NT2/D1 (cell line): ENCODE data around the gene FOXP1.

ENCODE experiments used
- DNase-seq: peaks from one replicate; pipeline ENCODE4 v3.0.0-alpha.2; 2011; ENCODE audit warnings: low read depth, low spot score
- H3K27me3 ChIP-seq: 2 replicates; pipeline ENCODE4 v1.6.0; 2011; ENCODE audit warnings: mild to moderate bottlenecking; ENCODE audit not compliant: insufficient read length, insufficient read depth
- H3K36me3 ChIP-seq: 2 replicates; pipeline ENCODE4 v1.6.1; 2011; ENCODE audit warnings: mild to moderate bottlenecking, low read length, mixed read lengths; ENCODE audit not compliant: insufficient read depth, insufficient read length
- H3K4me1 ChIP-seq: 2 replicates; pipeline ENCODE4 v1.5.1; 2011; ENCODE audit not compliant: insufficient read depth, insufficient read length
- H3K4me3 ChIP-seq: 2 replicates; pipeline ENCODE4 v1.5.1; 2011; ENCODE audit warnings: low read depth; ENCODE audit not compliant: insufficient read length
- H3K9ac ChIP-seq: 2 replicates; pipeline ENCODE4 v1.6.0; 2011; ENCODE audit warnings: low read depth; ENCODE audit not compliant: insufficient read length
- H3K9me3 ChIP-seq: 2 replicates; pipeline ENCODE4 v1.5.1; 2011; ENCODE audit warnings: mild to moderate bottlenecking, low read length; ENCODE audit not compliant: insufficient read depth
- SUZ12 ChIP-seq: IDR thresholded peaks from 2 replicates; pipeline ENCODE4 v1.6.1; 2011; ENCODE audit not compliant: insufficient read length, insufficient read depth; ENCODE audit errors: extremely low read depth
- YY1 ChIP-seq: IDR thresholded peaks from 2 replicates; pipeline ENCODE4 v1.6.1; 2011; ENCODE audit not compliant: insufficient read length, insufficient read depth
- ZNF274 ChIP-seq: IDR thresholded peaks from 2 replicates; pipeline ENCODE4 v1.6.1; 2011; ENCODE audit warnings: mild to moderate bottlenecking, low read depth, low read length

Gene FOXP1

DNA sequence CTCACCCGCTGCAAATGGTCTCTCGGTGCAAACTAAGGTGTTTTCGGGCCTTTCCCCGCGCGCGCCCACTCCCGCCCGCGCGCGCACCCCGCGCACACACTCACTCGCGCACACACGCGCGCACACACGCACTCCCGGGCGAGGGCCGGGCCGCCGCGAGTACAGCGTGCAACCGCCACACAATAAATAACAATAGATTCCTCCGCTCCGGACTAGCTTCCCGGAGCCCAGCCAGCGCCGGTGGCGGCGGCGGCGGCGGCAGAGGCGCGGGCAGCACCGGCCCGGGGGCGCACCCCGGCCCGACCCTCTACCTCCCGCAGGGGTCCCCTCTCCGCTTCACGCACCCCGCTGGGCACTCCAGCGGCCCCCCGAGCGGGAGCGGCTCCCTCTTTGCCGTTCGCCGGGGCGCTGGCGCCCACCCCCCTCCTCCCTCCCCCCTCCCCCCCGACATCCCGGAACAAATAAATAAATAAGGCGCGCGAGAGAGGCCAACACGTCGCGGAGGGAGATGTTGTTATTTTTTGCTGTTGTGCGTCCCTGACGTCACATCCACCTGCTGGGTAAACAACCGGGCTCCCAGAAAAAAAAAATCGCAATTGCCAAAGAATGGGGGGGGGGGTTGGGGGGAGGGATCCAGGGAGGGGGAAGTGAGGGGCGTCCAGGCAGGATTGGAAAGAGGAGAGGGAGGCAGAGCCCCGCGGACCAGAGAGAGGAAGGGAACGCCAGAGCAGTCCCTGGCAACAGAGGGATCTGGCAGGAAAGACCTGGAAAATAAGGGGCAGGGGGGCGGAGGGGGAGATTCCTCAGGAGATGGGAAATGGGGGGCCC, at the start of gene FOXP1:
TSS of gene FOXP1 (minus strand) at position 163 of the 828 bp plus-strand sequence. CDS start 385,347 bp downstream, outside the sequence.
- Histone ChIP-seq H3K36me3 (no peaks in the 10 kb centered on the region), H3K4me3 (peak within 1 kb of the TSS; percentile 81), H3K9ac (peak within 1 kb of the TSS; percentile 90), H3K9me3 (no peaks in the 10 kb centered on the region), H3K4me1 (no peaks in the 10 kb centered on the region), H3K27me3 (peaks cover 21% of the 10 kb centered on the region)
- TF ChIP-seq YY1 (no peak), ZNF274 (no peak), SUZ12 (no peak)
- peak; percentile 55 for DNase-seq

DNA sequence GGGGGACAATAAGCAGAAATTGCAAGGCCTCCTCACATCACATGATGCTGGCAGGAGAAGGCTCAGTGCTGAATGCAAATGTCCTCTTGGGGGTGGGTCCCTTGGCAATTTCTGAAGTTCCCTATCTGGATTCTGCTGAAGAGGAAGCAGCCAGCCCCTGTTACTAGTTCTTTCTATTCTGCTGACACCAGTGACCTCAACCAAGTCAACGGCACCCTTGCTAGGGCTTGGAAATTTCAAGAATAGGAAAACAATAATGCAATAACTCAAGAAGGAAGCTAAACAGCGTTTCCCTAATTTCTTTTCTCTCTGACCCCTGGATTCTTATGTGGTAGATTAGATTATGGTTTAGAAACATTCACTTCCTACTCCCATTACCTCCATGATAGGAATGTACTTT, 46.2 kb upstream of the FOXP1 start:
- Histone ChIP-seq H3K27me3 (no peaks in the 10 kb centered on the region), H3K9me3 (no peaks in the 10 kb centered on the region), H3K4me1 (no peaks in the 10 kb centered on the region), H3K9ac (no peak overlapping the region), H3K4me3 (no peak overlapping the region), H3K36me3 (no peaks in the 10 kb centered on the region)
- DNase-seq, result no peak
- TF ChIP-seq SUZ12 (no peak), ZNF274 (no peak), YY1 (no peak)

DNA sequence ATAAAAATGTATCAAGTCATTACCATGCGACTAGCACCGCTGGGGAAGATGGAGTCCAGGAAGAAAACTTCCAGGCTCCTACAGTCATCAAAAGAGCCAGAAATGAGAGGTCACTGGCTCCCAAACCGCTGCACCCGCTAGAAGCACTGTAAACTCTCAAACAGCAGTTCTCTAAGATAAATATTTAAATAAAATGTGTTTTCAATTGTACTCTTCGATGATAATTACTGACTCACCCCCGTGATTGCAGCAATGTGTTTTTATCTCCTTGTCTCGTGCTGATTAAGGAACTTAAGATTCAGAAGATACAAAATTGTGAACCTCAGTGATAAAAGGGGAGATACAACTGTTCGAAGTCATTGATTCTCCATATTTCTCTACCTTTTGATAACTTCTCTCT, 45.8 kb upstream of the FOXP1 start:
- Histone ChIP-seq H3K4me1 (no peaks in the 10 kb centered on the region), H3K36me3 (no peaks in the 10 kb centered on the region), H3K9ac (no peak overlapping the region), H3K9me3 (no peaks in the 10 kb centered on the region), H3K27me3 (no peaks in the 10 kb centered on the region), H3K4me3 (no peak overlapping the region)
- TF ChIP-seq ZNF274, result no peak
- TF ChIP-seq SUZ12, result no peak
- TF ChIP-seq YY1, result no peak
- no peak for DNase-seq

GRCh38 chr3:71628522-71628921, 45.0 kb upstream of the FOXP1 start:
- no peak overlapping the region for H3K9ac ChIP-seq
- no peak overlapping the region for H3K4me3 ChIP-seq
- TF ChIP-seq SUZ12, result no peak
- no peak for TF ChIP-seq YY1
- TF ChIP-seq ZNF274, result no peak
- no peaks in the 10 kb centered on the region for H3K9me3 ChIP-seq
- no peaks in the 10 kb centered on the region for H3K27me3 ChIP-seq
- DNase-seq, result no peak
- H3K36me3 ChIP-seq, result no peaks in the 10 kb centered on the region
- H3K4me1 ChIP-seq, result no peaks in the 10 kb centered on the region

- H3K4me1 ChIP-seq, result no peaks in the 10 kb centered on the region
- no peak overlapping the region for H3K9ac ChIP-seq
- no peak for DNase-seq
- TF ChIP-seq YY1 (no peak), SUZ12 (no peak), ZNF274 (no peak)
- no peaks in the 10 kb centered on the region for H3K36me3 ChIP-seq
- no peaks in the 10 kb centered on the region for H3K27me3 ChIP-seq
- H3K9me3 ChIP-seq, result no peaks in the 10 kb centered on the region
- H3K4me3 ChIP-seq, result no peak overlapping the region
These were observed 42.1 kb upstream of the FOXP1 start for GRCh38 chr3:71625676-71626075.

DNA sequence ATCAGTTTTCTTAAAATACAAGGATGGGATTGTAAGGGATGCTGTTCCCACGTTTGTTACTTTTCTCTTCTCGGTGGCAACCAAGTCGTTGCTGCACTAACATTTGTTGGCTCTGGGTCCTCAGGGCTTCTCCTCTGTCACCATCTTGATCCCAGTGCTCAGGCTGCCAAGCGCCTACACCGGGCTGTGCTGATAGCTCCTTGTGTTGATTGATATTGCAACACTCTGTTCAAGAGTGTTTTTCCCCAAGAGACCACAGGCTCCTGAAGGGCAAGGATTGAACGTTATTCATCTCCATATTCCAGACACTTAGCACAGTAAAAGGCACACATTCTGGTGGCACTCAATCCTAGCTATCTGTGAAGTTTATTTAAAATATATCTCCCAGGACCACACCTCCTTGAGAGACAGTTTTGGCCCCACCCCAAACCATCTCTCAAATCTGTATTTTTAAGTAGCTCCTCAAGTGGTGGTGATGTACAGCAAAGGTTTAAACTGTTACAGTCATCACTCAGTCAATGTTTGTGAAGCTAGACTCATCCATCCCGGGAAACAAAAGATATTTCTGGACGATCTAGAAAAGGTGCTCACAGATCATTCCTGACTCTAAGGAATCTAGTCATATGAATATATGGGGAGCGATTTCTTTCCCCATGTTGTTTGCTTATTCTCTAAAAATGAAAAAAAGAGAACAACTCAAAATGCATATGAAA, 38.5 kb upstream of the FOXP1 start:
- no peaks in the 10 kb centered on the region for H3K9me3 ChIP-seq
- H3K9ac ChIP-seq, result no peak overlapping the region
- H3K36me3 ChIP-seq, result no peaks in the 10 kb centered on the region
- no peak overlapping the region for H3K4me3 ChIP-seq
- H3K4me1 ChIP-seq, result no peaks in the 10 kb centered on the region
- DNase-seq, result no peak
- no peaks in the 10 kb centered on the region for H3K27me3 ChIP-seq
- TF ChIP-seq SUZ12 (no peak), YY1 (no peak), ZNF274 (no peak)

DNA sequence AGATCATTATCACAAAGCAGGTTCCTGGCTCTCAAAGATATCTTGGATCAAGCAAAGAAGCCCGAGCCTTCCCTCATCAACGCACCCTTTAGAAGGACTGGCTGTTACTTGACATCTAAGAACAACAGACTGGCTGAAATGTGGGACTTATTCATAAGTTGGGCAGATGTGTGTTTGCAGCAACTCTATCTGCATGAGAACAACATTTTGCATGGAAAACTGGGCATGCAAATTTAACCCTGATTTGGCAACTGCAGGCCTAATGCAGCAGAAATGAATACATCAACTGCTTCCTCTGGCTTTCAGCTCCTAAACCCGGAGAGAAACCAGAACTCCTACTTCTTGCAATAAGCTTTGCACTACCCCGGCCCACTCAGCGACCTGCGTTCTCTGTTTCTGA, 35.0 kb upstream of the FOXP1 start:
- Histone ChIP-seq H3K27me3 (no peaks in the 10 kb centered on the region), H3K4me3 (no peak overlapping the region), H3K9me3 (no peaks in the 10 kb centered on the region), H3K36me3 (no peaks in the 10 kb centered on the region), H3K4me1 (no peaks in the 10 kb centered on the region), H3K9ac (no peak overlapping the region)
- no peak for DNase-seq
- TF ChIP-seq ZNF274 (no peak), YY1 (no peak), SUZ12 (no peak)
